Upper lobe of right lung (tissue), 1 donor: ENCODE results near the gene ALOX5. TPM values are rescaled to one million over a fixed set of nuclear protein-coding genes. Genes with fewer than 3 reads are reported as not detected.

Source experiments
- ATAC-seq: fragments of 200-7000 bp; cut with Tn5 transposase; one replicate; pipeline ENCODE4 v1.9.1; 2020; ENCODE audit warnings: mild to moderate bottlenecking, moderate library complexity
- DNase-seq: peaks from one replicate; pipeline ENCODE4 v3.0.0-alpha.2; 2020
- H3K27ac ChIP-seq: fragments of 200-600 bp; one replicate; pipeline ENCODE4 v1.8.0; 2022
- H3K27me3 ChIP-seq: fragments of 200-600 bp; one replicate; pipeline ENCODE4 v1.8.0; 2022; ENCODE audit warnings: mild to moderate bottlenecking
- H3K36me3 ChIP-seq: fragments of 200-600 bp; one replicate; pipeline ENCODE4 v1.8.0; 2022
- H3K4me1 ChIP-seq: fragments of 200-600 bp; one replicate; pipeline ENCODE4 v1.8.0; 2022
- H3K4me3 ChIP-seq: fragments of 200-600 bp; one replicate; pipeline ENCODE4 v1.8.0; 2022; ENCODE audit warnings: mild to moderate bottlenecking
- H3K9me3 ChIP-seq: fragments of 200-600 bp; one replicate; pipeline ENCODE4 v1.8.0; 2022
- intact Hi-C: fragments of 100-400 bp; cut with DNase I; formaldehyde crosslinking; loops from one replicate; pipeline ENCODE4 v1.11.0; 2022
- total RNA-seq: library from RNA; stranded (reverse); fragmentation: NEBNext Ultra II Directional; extraction: Animal tissue kit (Norgen Biotek cat#: 25700); gene quantifications from one replicate; pipeline ENCODE4 v1.2.1, GENCODE V29; 2021
- TF ChIP-seq, protein P1 (sequence below): fragments of 200-600 bp; IDR thresholded peaks from one replicate; pipeline ENCODE4 v1.8.0; 2022; ENCODE audit warnings: antibody characterized with exemption
- donor health status: DM: no; HTN: yes; CAD: no; lungs with severe emphysema.

The ALOX5 gene
- total RNA-seq, 1 donor from 2014 or later, result 128 TPM

DNA sequence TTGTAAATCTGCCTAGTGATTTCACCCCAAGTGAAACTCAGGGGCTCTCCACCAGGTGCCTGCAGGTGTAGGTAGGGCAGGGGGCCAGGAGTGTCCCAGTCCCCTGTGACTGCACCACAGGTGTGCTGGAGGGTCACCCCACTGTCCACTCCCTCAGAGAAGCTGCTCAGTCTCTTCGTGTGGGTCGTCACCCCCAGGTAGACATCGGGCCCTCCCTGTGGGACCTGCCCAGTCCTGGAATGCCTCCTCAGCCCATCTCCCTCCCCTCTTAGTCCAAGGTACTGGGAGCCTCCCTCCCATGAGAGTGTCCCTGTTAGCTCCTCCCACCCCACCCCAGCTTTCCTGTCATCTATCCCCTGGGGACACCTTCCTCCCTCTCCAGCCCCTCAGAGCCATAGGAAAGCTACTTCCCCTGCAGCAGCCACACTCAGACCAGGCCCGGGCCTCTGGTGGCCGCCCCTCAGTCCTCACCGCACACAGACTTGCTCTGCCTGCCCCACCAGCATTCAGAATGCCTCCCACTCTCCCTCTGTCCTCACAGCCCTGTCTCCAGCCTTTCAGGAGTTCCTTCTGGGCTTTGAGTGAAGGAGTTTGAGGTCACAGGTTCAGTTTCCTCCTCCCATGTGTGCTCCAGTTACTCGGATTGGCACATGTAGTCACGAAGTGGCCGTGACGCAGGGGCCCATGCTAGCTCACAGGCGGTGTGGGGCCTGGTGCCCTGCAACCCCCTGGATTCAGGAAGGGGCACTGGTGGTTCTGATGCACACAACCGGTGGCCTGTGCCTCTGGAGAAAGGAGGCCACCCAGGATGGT is 5.1 kb downstream of the ALOX5 start:
- H3K36me3 ChIP-seq, result peaks cover 4% of the 10 kb centered on the region
- H3K27me3 ChIP-seq, result peaks cover 16% of the 10 kb centered on the region
- H3K4me1 ChIP-seq, result peaks cover 4% of the 10 kb centered on the region
- ATAC-seq, result peak; percentile 62
- peak overlapping the region; percentile 63 for H3K27ac ChIP-seq
- no peak overlapping the region for H3K4me3 ChIP-seq
- intact Hi-C loops, result no loop called here
- DNase-seq, result peak; percentile 83
- TF ChIP-seq, protein P1, sequence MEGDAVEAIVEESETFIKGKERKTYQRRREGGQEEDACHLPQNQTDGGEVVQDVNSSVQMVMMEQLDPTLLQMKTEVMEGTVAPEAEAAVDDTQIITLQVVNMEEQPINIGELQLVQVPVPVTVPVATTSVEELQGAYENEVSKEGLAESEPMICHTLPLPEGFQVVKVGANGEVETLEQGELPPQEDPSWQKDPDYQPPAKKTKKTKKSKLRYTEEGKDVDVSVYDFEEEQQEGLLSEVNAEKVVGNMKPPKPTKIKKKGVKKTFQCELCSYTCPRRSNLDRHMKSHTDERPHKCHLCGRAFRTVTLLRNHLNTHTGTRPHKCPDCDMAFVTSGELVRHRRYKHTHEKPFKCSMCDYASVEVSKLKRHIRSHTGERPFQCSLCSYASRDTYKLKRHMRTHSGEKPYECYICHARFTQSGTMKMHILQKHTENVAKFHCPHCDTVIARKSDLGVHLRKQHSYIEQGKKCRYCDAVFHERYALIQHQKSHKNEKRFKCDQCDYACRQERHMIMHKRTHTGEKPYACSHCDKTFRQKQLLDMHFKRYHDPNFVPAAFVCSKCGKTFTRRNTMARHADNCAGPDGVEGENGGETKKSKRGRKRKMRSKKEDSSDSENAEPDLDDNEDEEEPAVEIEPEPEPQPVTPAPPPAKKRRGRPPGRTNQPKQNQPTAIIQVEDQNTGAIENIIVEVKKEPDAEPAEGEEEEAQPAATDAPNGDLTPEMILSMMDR, result no peak
- no peaks in the 10 kb centered on the region for H3K9me3 ChIP-seq

DNA sequence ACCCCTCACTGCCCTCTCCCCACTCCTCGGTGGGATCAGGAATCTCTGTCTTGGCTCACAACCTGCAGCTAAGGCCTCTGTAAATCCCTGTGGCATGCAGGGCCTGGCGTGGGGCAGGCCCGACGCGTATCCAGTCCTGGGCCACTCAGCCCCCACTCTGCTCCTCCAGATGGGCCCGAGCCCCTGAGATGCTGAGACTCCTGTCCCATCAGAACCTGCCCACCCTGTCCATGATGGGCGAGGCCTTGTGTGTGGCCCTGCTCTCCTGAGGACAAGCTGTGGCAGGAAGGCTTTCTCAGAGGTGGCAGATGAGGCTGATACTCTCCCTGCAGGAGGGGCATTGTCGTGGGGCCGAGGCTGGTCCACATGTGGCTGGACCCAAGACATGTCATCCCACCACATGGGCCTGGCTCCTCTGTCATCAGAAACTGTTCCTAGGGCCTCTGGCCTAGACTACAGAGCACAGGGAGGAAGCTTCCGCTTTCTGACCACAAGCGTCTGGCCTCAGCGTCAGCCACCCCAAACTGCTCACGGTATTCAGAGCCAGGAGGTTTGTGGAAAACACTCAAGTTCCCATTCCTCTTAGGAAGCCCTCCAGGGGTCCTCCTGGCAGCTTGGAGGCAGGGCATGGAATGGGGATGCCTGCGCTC is 6.0 kb downstream of the ALOX5 start:
- H3K9me3 ChIP-seq, result no peaks in the 10 kb centered on the region
- TF ChIP-seq, protein P1, result no peak
- no peak overlapping the region for H3K4me3 ChIP-seq
- intact Hi-C loops, result no loop called here
- DNase-seq (peak; percentile 81), ATAC-seq (peak; percentile 83)
- peaks cover 4% of the 10 kb centered on the region for H3K36me3 ChIP-seq
- peak overlapping the region; percentile 63 for H3K27ac ChIP-seq
- H3K27me3 ChIP-seq, result peaks cover 10% of the 10 kb centered on the region
- no peaks in the 10 kb centered on the region for H3K4me1 ChIP-seq

DNA sequence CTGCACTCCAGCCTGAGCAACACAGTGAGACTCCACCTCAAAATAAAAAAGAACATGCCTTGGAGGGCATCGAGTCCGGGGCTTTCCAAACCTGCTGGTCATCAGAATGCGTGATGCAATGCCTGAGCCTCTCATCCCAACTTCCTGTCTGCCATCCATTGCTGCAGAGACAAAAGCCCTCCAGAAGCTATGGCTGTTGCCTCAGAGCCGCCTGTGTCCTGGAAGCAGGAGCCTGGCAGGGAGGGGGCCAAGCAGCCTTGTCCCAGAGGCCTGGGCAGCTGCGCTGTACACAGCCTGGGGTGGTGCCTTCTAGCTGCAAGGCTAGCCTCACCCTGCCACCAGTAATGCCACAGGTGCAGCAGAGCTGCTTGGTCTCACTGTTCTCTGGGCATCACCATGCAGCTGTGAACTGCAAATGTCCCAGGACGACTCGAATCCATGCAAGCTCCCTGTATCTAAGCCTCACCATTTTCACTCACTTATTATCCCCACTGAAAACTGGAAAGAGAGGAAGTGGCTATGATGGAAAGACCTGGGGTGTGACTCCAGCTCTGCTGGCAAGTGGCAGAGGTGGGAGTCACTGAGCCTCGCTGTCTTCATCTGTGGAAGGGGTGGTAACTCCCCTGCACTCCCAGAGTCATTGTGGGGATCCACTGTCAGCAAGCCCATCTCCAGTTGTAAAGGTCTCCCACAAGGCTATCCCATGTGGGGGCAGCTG is 7.0 kb downstream of the ALOX5 start:
- DNase-seq (peak; percentile 77), ATAC-seq (peak; percentile 42)
- H3K4me3 ChIP-seq, result no peak overlapping the region
- H3K4me1 ChIP-seq, result no peaks in the 10 kb centered on the region
- H3K27me3 ChIP-seq, result no peaks in the 10 kb centered on the region
- intact Hi-C loops, result no loop called here
- TF ChIP-seq, protein P1, result no peak
- no peaks in the 10 kb centered on the region for H3K9me3 ChIP-seq
- H3K27ac ChIP-seq, result peak overlapping the region; percentile 63
- peaks cover 4% of the 10 kb centered on the region for H3K36me3 ChIP-seq

DNA sequence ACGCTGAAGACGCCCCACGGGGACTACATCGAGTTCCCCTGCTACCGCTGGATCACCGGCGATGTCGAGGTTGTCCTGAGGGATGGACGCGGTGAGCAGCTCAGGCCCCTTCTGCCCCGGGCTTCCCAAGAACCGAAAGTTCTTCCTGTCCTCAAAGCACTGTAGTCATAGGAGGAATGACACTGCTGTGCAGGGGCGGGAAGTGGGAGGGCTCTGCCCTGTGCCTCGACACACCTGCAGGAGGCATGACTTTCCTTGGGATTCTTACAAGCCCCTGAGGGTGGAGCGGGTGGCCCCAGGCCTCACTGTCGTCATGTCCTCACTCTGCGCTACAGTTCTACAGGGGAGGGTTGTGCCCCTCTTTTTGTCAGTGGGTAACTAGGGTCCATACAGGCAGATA is 8.6 kb downstream of the ALOX5 start:
- TF ChIP-seq, protein P1, result no peak
- intact Hi-C loops, result no loop called here
- H3K4me1 ChIP-seq, result no peaks in the 10 kb centered on the region
- H3K27me3 ChIP-seq, result no peaks in the 10 kb centered on the region
- ATAC-seq, result no peak
- no peak overlapping the region for H3K27ac ChIP-seq
- no peak overlapping the region for H3K4me3 ChIP-seq
- DNase-seq, result no peak
- no peaks in the 10 kb centered on the region for H3K9me3 ChIP-seq
- peaks cover 4% of the 10 kb centered on the region for H3K36me3 ChIP-seq

DNA sequence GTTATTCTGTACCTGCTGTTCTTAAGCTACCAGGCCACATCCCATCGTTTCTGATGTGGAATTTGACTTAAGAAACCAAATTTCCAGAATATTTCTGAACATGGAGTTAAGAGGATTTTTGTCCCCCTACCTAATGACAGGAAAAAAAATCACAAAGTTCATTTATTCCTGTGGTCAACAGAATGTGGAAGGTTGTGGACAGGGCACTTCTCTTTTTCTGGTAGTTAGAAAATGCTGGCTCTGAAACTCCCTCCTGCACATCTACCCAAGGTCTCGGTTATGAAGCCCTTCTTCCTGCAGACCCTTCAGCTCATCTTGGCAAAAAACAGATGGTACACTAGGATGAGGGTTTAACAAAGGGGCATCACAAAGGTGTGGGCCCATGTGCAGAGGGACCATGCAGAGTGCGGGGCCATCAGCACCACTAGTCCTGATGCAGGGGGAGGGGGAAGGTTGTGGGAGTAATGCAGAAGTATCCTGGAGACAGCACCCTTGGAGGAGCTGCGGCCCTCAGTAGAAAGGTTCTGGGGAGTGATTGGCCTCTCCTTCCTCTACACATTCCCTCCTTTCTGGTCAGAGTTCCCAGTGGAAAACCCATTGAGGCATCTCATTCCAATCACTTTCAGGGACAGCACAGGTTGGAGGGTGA is 9.8 kb downstream of the ALOX5 start:
- H3K27me3 ChIP-seq, result no peaks in the 10 kb centered on the region
- intact Hi-C loops, result no loop called here
- H3K9me3 ChIP-seq, result no peaks in the 10 kb centered on the region
- no peak overlapping the region for H3K27ac ChIP-seq
- TF ChIP-seq, protein P1, result no peak
- ATAC-seq (no peak), DNase-seq (no peak)
- peaks cover 4% of the 10 kb centered on the region for H3K36me3 ChIP-seq
- no peaks in the 10 kb centered on the region for H3K4me1 ChIP-seq
- no peak overlapping the region for H3K4me3 ChIP-seq
